Ovary (tissue), 1 donor: Measurements from ENCODE around the gene NKX2-2.

Source experiments
- EP300 ChIP-seq: sonication (generic); formaldehyde crosslinking; IDR thresholded peaks from one replicate; pipeline ENCODE4 v1.6.1; 2017; ENCODE audit warnings: antibody characterized with exemption
- POLR2A ChIP-seq: fragments of 450-650 bp; IDR thresholded peaks from one replicate; pipeline ENCODE4 v1.6.1; 2017; ENCODE audit warnings: antibody characterized with exemption, mild to moderate bottlenecking, moderate library complexity

GRCh38 chr20:21498195-21498594 lies 15.7 kb downstream of the NKX2-2 start:
- TF ChIP-seq POLR2A (no peak), EP300 (no peak)
